ENCODE results near the gene PAEP. TPM values are rescaled to one million over a fixed set of nuclear protein-coding genes. Genes with fewer than 3 reads are reported as not detected.

The PAEP gene
- total RNA-seq, 1 donor: not detected

- no peak for TF ChIP-seq CTCF (IDR thresholded peaks at IDR 0.05; ENCODE audit: insufficient read depth, low read length)
- no peak for DNase-seq (ENCODE audit: low read depth)
- H3K4me3 ChIP-seq (ENCODE audit: low read depth, low read length): no peak overlapping the region
Measured at GRCh38 chr9:135565636-135566035, 4.1 kb downstream of the PAEP start.

- TF ChIP-seq CTCF (IDR thresholded peaks at IDR 0.05; ENCODE audit: insufficient read depth, low read length): no peak
- no peak for DNase-seq (ENCODE audit: low read depth)
- H3K4me3 ChIP-seq (ENCODE audit: low read depth, low read length): no peak overlapping the region
Measured at GRCh38 chr9:135566552-135566951, 5.0 kb downstream of the PAEP start.

GRCh38 chr9:135567311-135567710 lies 5.8 kb downstream of the PAEP start:
- no peak overlapping the region for H3K4me3 ChIP-seq (ENCODE audit: low read depth, low read length)
- no peak for TF ChIP-seq CTCF (IDR thresholded peaks at IDR 0.05; ENCODE audit: insufficient read depth, low read length)
- no peak for DNase-seq (ENCODE audit: low read depth)

- H3K4me3 ChIP-seq (ENCODE audit: low read depth, low read length): no peak overlapping the region
- no peak for DNase-seq (ENCODE audit: low read depth)
- TF ChIP-seq CTCF (IDR thresholded peaks at IDR 0.05; ENCODE audit: insufficient read depth, low read length): no peak
Measured at GRCh38 chr9:135568026-135568425, 6.5 kb downstream of the PAEP start.

GRCh38 chr9:135570456-135570855 lies 8.9 kb downstream of the PAEP start:
- TF ChIP-seq CTCF (IDR thresholded peaks at IDR 0.05; ENCODE audit: insufficient read depth, low read length): no peak
- H3K4me3 ChIP-seq (ENCODE audit: low read depth, low read length): no peak overlapping the region
- no peak for DNase-seq (ENCODE audit: low read depth)

- TF ChIP-seq CTCF (IDR thresholded peaks at IDR 0.05; ENCODE audit: insufficient read depth, low read length): no peak
- no peak overlapping the region for H3K4me3 ChIP-seq (ENCODE audit: low read depth, low read length)
- no peak for DNase-seq (ENCODE audit: low read depth)
Measured at GRCh38 chr9:135572233-135572632, 10.7 kb downstream of the PAEP start.

GRCh38 chr9:135573124-135573523 lies 11.6 kb downstream of the PAEP start:
- no peak for DNase-seq (ENCODE audit: low read depth)
- no peak for TF ChIP-seq CTCF (IDR thresholded peaks at IDR 0.05; ENCODE audit: insufficient read depth, low read length)

More at GRCh38 chr9:135573124-135573523, 11.6 kb downstream of the PAEP start:
- no peak overlapping the region for H3K4me3 ChIP-seq (ENCODE audit: low read depth, low read length)
